PC-9 (cell line): ENCODE measurements around the gene CD27.

ENCODE experiments used
- CTCF ChIP-seq: fragments of 200-600 bp; sonication (generic); conservative IDR thresholded peaks from 2 replicates; pipeline ENCODE4 v1.6.1; 2017; ENCODE audit warnings: mixed run types, antibody characterized with exemption, mild to moderate bottlenecking, moderate library complexity
- EZH2 ChIP-seq: fragments of 200-600 bp; sonication (generic); IDR thresholded peaks from 2 replicates; pipeline ENCODE4 v1.8.0; 2017; ENCODE audit warnings: antibody characterized with exemption, low read depth

- TF ChIP-seq EZH2 (no peak), CTCF (no peak)
These were observed 724 bp upstream of the CD27 start for GRCh38 chr12:6444031-6444430.
